Choroid plexus epithelial cell (primary cell): Measurements from ENCODE around the gene C21orf58.

Source experiments
- DNase-seq: peaks from one replicate; pipeline ENCODE4 v3.0.0-alpha.2; 2010; ENCODE audit warnings: low read depth
- H3K4me3 ChIP-seq: 2 replicates; pipeline ENCODE4 v1.5.1; 2011; ENCODE audit warnings: low read depth, mild to moderate bottlenecking, control low read depth, low read length, moderate library complexity
- TF ChIP-seq, protein P1 (sequence below): conservative IDR thresholded peaks from 2 replicates; pipeline ENCODE4 v1.5.1; 2011; ENCODE audit warnings: low read depth, mild to moderate bottlenecking, control low read depth, inconsistent platforms, low read length, moderate library complexity

Gene C21orf58

DNA sequence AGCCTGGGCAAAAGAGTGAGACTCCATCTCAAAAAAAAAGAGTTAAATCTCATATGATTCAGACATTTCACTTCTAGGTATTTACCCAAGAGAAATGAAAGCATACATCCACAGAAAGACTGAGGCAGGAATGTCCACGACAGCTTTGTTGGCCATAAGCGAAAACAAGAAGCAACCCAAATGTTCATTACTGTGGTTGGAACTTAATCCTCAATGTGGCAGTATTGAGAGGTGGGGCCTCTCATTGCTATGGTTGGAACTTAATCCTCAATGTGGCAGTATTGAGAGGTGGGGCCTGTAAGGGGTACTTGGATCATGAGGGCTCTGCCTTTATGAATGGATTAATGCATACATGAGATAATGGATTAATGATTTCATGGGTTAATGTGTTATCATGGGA is 15.2 kb downstream of the C21orf58 start:
- TF ChIP-seq, protein P1, sequence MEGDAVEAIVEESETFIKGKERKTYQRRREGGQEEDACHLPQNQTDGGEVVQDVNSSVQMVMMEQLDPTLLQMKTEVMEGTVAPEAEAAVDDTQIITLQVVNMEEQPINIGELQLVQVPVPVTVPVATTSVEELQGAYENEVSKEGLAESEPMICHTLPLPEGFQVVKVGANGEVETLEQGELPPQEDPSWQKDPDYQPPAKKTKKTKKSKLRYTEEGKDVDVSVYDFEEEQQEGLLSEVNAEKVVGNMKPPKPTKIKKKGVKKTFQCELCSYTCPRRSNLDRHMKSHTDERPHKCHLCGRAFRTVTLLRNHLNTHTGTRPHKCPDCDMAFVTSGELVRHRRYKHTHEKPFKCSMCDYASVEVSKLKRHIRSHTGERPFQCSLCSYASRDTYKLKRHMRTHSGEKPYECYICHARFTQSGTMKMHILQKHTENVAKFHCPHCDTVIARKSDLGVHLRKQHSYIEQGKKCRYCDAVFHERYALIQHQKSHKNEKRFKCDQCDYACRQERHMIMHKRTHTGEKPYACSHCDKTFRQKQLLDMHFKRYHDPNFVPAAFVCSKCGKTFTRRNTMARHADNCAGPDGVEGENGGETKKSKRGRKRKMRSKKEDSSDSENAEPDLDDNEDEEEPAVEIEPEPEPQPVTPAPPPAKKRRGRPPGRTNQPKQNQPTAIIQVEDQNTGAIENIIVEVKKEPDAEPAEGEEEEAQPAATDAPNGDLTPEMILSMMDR = no peak

DNA sequence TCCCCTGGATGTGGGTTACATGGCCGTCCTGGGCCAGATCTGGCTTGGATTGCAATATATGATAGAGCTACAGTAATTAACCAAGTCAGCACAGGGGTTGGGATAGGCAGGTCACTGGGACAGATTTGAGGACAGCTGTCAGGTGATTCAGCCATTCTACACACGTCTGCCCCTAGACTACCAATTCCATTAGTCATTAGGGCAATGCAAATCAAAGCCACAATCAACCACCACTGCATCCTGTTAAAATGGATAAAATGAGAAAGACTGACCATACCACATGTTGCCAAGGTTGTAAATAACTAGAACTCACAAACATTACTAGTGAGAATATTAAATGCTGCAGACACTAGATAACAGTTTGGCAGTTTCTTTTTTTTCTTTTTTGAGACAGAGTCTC is 16.0 kb downstream of the C21orf58 start:
- H3K4me3 ChIP-seq = no peak overlapping the region
- TF ChIP-seq, protein P1 = no peak
- DNase-seq = peak; percentile 41

More for the DNA sequence above, 15.2 kb downstream of the C21orf58 start:
- no peak overlapping the region for H3K4me3 ChIP-seq
- DNase-seq = no peak

DNA sequence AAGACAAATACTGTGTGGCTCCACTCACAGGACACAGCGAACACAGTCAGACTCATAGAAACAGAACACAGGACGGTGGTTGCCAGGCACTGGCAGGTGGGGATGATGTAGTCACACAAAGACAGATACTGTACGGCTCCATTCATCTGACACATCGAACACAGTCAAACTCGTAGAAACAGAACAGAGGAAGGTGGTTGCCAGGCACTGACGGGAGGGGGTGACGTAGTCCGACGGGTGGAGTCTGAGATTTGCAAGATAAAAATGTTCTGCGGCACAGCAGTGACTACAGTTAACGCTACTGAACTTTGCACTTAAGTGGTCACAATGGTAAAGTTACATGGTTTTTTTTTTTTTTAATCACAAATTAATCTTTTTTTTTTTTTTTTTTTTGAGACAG is 18.7 kb downstream of the C21orf58 start:
- no peak overlapping the region for H3K4me3 ChIP-seq
- no peak for DNase-seq
- TF ChIP-seq, protein P1 = no peak

DNA sequence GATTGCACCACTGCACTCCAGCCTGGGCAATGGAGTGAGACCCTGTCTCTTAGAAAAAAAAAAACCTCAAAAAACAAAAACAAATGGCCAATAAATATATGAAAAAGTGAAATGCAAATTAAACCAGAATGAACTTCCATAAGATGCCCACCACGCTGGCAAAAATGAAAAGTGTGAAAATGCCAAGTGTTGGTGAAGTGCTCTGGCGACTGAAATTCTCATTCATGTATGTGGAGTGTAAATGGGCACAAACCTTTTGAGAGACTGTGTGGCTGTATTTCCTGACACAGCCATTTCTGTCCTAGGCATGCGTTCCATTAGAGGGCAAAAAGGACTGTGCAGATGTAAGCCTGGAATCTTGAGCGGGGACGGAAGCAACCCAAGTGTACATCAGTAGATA is 19.2 kb downstream of the C21orf58 start:
- no peak overlapping the region for H3K4me3 ChIP-seq
- TF ChIP-seq, protein P1 = no peak
- DNase-seq = no peak

DNA sequence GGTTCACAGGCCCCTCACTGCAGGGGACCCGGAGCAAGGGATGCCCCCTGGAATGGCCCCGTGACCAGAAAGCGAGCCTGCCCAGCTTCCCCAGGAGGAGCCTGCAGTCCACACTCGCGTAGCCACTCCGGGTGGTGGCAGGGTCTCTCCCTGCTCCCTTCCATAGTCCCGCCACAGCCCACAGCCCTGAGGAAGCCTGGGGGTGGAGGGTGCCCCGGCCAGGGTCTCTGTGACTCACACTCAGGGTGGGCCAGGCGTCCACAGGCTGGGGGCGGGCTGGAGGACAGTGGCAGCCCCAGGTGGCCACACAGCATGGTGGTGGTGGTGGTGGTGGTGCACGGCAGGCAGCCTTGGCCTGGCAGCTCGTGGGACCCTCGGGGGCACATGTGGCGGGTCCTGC is 21.9 kb downstream of the C21orf58 start:
- TF ChIP-seq, protein P1 = no peak

DNA sequence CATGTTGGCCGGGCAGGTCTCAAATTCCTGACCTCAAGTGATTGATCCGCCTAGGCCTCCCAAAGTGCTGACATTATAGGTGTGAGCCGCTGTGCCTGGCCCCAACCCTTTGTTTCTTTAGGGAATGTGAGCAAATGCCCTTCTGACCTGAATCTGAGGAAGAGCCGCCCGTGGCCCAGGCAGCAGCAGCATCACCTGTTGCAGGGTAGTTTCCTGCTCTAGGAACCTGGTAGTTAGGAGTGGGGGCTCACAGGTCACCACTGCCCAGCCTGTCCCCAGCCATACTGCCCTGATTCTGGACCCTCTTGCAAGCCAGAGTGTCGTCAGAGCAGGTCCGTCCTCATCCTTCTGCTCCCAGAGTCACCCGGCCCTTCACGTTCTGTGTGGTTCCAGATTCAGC is 24.5 kb downstream of the C21orf58 start:
- no peak overlapping the region for H3K4me3 ChIP-seq
- TF ChIP-seq, protein P1 = no peak
- DNase-seq = no peak

More for the DNA sequence above, 21.9 kb downstream of the C21orf58 start:
- no peak for DNase-seq
- H3K4me3 ChIP-seq = no peak overlapping the region

DNA sequence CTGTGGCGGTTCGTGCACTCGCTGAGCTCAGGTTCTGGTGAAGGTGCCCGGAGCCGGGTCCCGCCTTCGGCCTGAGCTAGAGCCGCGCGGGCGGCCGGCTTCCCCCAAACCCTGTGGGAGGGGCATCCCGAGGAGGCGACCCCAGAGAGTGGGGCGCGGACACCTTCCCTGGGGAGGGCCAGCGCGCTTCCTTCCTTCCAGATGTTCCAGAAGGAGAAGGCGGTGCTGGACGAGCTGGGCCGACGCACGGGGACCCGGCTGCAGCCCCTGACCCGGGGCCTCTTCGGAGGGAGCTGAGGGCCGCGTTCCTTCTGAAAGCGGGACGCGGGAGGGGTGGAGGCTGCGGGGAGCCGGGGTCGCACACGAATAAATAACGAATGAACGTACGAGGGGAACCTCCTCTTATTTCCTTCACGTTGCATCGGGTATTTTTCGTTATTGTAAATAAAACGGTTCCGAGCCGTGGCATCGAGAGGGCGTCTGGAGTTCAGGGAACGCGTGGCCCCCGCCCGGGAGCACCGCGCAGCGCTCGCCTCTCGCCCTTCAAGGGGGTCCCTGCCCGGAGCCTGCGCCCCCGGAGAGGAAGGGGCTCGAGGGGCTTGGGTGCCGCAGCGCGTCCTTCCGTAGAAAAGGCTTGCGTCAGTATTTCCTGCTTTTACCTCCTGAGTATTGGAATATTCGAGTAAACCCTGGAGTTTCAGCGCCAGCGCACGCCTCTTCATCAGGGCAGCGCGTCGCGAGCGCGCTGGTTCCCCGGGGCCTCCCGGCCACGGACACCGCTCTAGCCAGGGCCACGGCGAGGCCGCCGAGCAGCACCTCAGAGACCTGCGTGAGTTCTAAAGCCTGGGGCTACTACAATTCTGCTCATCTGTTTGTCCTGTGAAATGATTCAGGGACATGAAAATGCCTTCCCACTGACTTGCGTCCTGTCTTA is 26.1 kb downstream of the C21orf58 start:
- peak overlapping the region; percentile 59 for H3K4me3 ChIP-seq
- peak; percentile 37 for DNase-seq
- TF ChIP-seq, protein P1 = no peak
